ENCODE measurements around the gene LRRC56. TPM values are rescaled to one million over a fixed set of nuclear protein-coding genes. Genes with fewer than 3 reads are reported as not detected.

The LRRC56 gene
- total and polyA plus RNA-seq, 9 of the 15 experiments (the other 6 are each of a cell fraction or from before 2014, with no cell fraction given) = 0.03 to 4.5 (median 1.0) TPM; not detected in 1

DNA sequence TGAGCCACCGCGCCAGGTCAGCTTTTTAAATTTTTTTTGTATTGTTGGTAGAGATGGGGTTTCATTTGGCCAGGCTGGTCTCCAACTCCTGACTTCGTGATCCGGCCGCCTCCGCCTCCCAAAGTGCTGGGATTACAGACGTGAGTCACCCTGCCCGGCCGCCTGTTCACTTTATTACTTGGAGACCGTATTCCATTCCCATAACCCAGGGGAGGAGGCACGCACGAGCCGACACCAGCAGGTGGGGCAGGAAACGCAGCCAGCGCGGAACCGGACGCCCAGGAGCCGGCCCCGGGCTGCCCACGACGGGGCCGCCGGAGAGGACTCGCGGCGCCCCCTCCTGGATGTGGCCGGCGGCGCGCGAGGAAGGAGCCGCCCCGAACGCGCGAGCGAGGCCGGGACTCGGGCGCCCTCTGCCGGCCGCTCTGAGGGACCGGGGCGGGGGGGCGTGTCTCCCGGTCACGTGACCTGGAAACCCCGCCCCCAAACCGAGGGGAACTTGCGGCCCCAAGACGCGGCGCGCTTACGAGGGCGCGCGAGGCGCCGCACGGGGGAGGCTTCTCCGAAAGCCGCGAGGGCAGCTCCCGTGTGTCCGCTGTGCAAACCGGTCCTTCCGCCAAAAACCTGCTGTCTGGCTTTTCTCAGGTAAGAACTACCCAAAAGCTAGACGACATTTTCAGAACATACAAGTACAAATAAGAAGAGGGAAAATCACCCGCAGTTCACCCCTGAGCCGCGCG, 18.7 kb upstream of the LRRC56 start (continued):
- no peak for TF ChIP-seq FOXJ2 (tag; IDR thresholded peaks at IDR 0.05)
- no peak for TF ChIP-seq STAT5B (CRISPR knock-in tag; IDR thresholded peaks at IDR 0.05)
- TF ChIP-seq, protein P1, sequence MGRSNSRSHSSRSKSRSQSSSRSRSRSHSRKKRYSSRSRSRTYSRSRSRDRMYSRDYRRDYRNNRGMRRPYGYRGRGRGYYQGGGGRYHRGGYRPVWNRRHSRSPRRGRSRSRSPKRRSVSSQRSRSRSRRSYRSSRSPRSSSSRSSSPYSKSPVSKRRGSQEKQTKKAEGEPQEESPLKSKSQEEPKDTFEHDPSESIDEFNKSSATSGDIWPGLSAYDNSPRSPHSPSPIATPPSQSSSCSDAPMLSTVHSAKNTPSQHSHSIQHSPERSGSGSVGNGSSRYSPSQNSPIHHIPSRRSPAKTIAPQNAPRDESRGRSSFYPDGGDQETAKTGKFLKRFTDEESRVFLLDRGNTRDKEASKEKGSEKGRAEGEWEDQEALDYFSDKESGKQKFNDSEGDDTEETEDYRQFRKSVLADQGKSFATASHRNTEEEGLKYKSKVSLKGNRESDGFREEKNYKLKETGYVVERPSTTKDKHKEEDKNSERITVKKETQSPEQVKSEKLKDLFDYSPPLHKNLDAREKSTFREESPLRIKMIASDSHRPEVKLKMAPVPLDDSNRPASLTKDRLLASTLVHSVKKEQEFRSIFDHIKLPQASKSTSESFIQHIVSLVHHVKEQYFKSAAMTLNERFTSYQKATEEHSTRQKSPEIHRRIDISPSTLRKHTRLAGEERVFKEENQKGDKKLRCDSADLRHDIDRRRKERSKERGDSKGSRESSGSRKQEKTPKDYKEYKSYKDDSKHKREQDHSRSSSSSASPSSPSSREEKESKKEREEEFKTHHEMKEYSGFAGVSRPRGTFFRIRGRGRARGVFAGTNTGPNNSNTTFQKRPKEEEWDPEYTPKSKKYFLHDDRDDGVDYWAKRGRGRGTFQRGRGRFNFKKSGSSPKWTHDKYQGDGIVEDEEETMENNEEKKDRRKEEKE (IDR thresholded peaks at IDR 0.05; ENCODE audit: borderline replicate concordance in 1 of 2, control insufficient read depth in 1 of 2, low read depth in 2 of 2, low read length in 1 of 2) = peak in 1 of 2 experiments; percentile 86; a peak in 2 of 4 replicates
- TF ChIP-seq, protein P2, sequence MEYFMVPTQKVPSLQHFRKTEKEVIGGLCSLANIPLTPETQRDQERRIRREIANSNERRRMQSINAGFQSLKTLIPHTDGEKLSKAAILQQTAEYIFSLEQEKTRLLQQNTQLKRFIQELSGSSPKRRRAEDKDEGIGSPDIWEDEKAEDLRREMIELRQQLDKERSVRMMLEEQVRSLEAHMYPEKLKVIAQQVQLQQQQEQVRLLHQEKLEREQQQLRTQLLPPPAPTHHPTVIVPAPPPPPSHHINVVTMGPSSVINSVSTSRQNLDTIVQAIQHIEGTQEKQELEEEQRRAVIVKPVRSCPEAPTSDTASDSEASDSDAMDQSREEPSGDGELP (CRISPR knock-in tag; IDR thresholded peaks at IDR 0.05; ENCODE audit: borderline replicate concordance) = peak; percentile 76; the same call in 1 of the 2 replicates
- TF ChIP-seq, protein P3, sequence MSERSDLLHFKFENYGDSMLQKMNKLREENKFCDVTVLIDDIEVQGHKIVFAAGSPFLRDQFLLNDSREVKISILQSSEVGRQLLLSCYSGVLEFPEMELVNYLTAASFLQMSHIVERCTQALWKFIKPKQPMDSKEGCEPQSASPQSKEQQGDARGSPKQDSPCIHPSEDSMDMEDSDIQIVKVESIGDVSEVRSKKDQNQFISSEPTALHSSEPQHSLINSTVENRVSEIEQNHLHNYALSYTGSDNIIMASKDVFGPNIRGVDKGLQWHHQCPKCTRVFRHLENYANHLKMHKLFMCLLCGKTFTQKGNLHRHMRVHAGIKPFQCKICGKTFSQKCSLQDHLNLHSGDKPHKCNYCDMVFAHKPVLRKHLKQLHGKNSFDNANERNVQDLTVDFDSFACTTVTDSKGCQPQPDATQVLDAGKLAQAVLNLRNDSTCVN (CRISPR knock-in tag; IDR thresholded peaks at IDR 0.05) = no peak
- TF ChIP-seq NEUROD1 (IDR thresholded peaks at IDR 0.05; ENCODE audit: borderline replicate concordance, low read depth, low read length, partially characterized antibody) = peak; percentile 19
- peak; percentile 75 for TF ChIP-seq GABPB1 (CRISPR knock-in tag; IDR thresholded peaks at IDR 0.05)
- TF ChIP-seq, protein P4, sequence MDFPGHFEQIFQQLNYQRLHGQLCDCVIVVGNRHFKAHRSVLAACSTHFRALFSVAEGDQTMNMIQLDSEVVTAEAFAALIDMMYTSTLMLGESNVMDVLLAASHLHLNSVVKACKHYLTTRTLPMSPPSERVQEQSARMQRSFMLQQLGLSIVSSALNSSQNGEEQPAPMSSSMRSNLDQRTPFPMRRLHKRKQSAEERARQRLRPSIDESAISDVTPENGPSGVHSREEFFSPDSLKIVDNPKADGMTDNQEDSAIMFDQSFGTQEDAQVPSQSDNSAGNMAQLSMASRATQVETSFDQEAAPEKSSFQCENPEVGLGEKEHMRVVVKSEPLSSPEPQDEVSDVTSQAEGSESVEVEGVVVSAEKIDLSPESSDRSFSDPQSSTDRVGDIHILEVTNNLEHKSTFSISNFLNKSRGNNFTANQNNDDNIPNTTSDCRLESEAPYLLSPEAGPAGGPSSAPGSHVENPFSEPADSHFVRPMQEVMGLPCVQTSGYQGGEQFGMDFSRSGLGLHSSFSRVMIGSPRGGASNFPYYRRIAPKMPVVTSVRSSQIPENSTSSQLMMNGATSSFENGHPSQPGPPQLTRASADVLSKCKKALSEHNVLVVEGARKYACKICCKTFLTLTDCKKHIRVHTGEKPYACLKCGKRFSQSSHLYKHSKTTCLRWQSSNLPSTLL (IDR thresholded peaks at IDR 0.05) = no peak
- peak; percentile 97 for TF ChIP-seq CCNT2 (IDR thresholded peaks at IDR 0.05; ENCODE audit: borderline replicate concordance, extremely low read depth, insufficient read length, low read depth, low read length)
- peak; percentile 71 for TF ChIP-seq CREM (IDR thresholded peaks at IDR 0.05; ENCODE audit: low read depth)
- 0 out of 2 replicates have a peak, but pooled peaks have one; percentile 27 for TF ChIP-seq ZNF584 (CRISPR knock-in tag; IDR thresholded peaks at IDR 0.05; ENCODE audit: low read depth)
- peak; percentile 95 for TF ChIP-seq FIP1L1 (IDR thresholded peaks at IDR 0.05; ENCODE audit: low read depth, low read length, poor library complexity, severe bottlenecking)
- peak; percentile 57; the same call in 1 of the 2 replicates for TF ChIP-seq ZNF282 (CRISPR knock-in tag; IDR thresholded peaks at IDR 0.05)
- no peak for TF ChIP-seq ZNF41 (CRISPR knock-in tag; conservative IDR thresholded peaks at IDR 0.05)
- TF ChIP-seq, protein P5, sequence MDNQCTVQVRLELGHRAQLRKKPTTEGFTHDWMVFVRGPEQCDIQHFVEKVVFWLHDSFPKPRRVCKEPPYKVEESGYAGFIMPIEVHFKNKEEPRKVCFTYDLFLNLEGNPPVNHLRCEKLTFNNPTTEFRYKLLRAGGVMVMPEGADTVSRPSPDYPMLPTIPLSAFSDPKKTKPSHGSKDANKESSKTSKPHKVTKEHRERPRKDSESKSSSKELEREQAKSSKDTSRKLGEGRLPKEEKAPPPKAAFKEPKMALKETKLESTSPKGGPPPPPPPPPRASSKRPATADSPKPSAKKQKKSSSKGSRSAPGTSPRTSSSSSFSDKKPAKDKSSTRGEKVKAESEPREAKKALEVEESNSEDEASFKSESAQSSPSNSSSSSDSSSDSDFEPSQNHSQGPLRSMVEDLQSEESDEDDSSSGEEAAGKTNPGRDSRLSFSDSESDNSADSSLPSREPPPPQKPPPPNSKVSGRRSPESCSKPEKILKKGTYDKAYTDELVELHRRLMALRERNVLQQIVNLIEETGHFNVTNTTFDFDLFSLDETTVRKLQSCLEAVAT (IDR thresholded peaks at IDR 0.05) = no peak
- no peak for TF ChIP-seq ZNF79 (CRISPR knock-in tag; IDR thresholded peaks at IDR 0.05; ENCODE audit: low read depth)
- peak; percentile 23 for TF ChIP-seq TAF1 (IDR thresholded peaks at IDR 0.05; ENCODE audit: control insufficient read depth, extremely low read depth, insufficient read depth, low read length, severe bottlenecking)
